Chondrocyte (in vitro differentiated cells): ENCODE results near the gene LOXHD1. TPM values are rescaled to one million over a fixed set of nuclear protein-coding genes. Genes with fewer than 3 reads are reported as not detected.

Experiments
- DNase-seq: peaks from one replicate; pipeline ENCODE4 v3.0.0; 2021; ENCODE audit warnings: mixed read lengths, low spot score
- H3K27ac Mint-ChIP-seq: one replicate; pipeline ENCODE4 v1.8.0; 2021; ENCODE audit warnings: mild to moderate bottlenecking, moderate library complexity, mixed read lengths; ENCODE audit not compliant: unreplicated experiment
- H3K27me3 Mint-ChIP-seq: 2 replicates; pipeline ENCODE4 v1.8.0; 2021; ENCODE audit warnings: low read depth, mixed read lengths
- H3K36me3 Mint-ChIP-seq: 2 replicates; pipeline ENCODE4 v1.8.0; 2021; ENCODE audit warnings: low read depth, mixed read lengths
- H3K4me1 Mint-ChIP-seq: 2 replicates; pipeline ENCODE4 v1.8.0; 2021; ENCODE audit warnings: low read depth, mild to moderate bottlenecking, mixed read lengths
- H3K4me3 Mint-ChIP-seq: one replicate; pipeline ENCODE4 v1.8.0; 2021; ENCODE audit warnings: mild to moderate bottlenecking, moderate library complexity, mixed read lengths; ENCODE audit not compliant: unreplicated experiment
- H3K9me3 Mint-ChIP-seq: 2 replicates; pipeline ENCODE4 v1.8.0; 2021; ENCODE audit warnings: low read depth, mixed read lengths
- CTCF ChIP-seq: fragments of 200-600 bp; sonication (generic); IDR thresholded peaks from 2 replicates; pipeline ENCODE4 v1.5.0; 2021; ENCODE audit warnings: antibody characterized with exemption, mild to moderate bottlenecking, moderate library complexity
- total RNA-seq: library from RNA; stranded (reverse); gene quantifications from 3 replicates; pipeline ENCODE4 v1.2.1, GENCODE V29; 2021

The LOXHD1 gene
- total RNA-seq, 1 donor from 2014 or later = not detected

- Mint-ChIP-seq H3K36me3 (peaks cover 2% of the 10 kb centered on the region), H3K27me3 (peaks cover 15% of the 10 kb centered on the region), H3K4me1 (no peaks in the 10 kb centered on the region), H3K27ac (no peak overlapping the region), H3K9me3 (peaks cover 7% of the 10 kb centered on the region), H3K4me3 (no peak overlapping the region)
- no peak for DNase-seq
- no peak for TF ChIP-seq CTCF
Measured at GRCh38 chr18:46702471-46702870, 45.5 kb upstream of the LOXHD1 start.

GRCh38 chr18:46700066-46700824 lies 43.2 kb upstream of the LOXHD1 start:
- Mint-ChIP-seq H3K27me3 (peaks cover 13% of the 10 kb centered on the region), H3K9me3 (peaks cover 7% of the 10 kb centered on the region), H3K36me3 (peaks cover 3% of the 10 kb centered on the region), H3K27ac (no peak overlapping the region), H3K4me1 (no peaks in the 10 kb centered on the region), H3K4me3 (no peak overlapping the region)
- TF ChIP-seq CTCF = no peak
- no peak for DNase-seq

- H3K36me3 Mint-ChIP-seq = peaks cover 3% of the 10 kb centered on the region
- no peak overlapping the region for H3K4me3 Mint-ChIP-seq
- peaks cover 18% of the 10 kb centered on the region for H3K27me3 Mint-ChIP-seq
- no peak for TF ChIP-seq CTCF
- DNase-seq = no peak
- peaks cover 7% of the 10 kb centered on the region for H3K9me3 Mint-ChIP-seq
- H3K27ac Mint-ChIP-seq = no peak overlapping the region
- H3K4me1 Mint-ChIP-seq = no peaks in the 10 kb centered on the region
Measured at GRCh38 chr18:46696702-46697101, 39.7 kb upstream of the LOXHD1 start.

- no peak for DNase-seq
- TF ChIP-seq CTCF = no peak
- Mint-ChIP-seq H3K4me1 (no peaks in the 10 kb centered on the region), H3K27ac (no peak overlapping the region), H3K4me3 (no peak overlapping the region), H3K36me3 (peaks cover 3% of the 10 kb centered on the region), H3K27me3 (peaks cover 18% of the 10 kb centered on the region), H3K9me3 (peaks cover 7% of the 10 kb centered on the region)
Measured at GRCh38 chr18:46696268-46696667, 39.2 kb upstream of the LOXHD1 start.

- H3K27me3 Mint-ChIP-seq = peaks cover 18% of the 10 kb centered on the region
- peaks cover 3% of the 10 kb centered on the region for H3K36me3 Mint-ChIP-seq
- H3K4me1 Mint-ChIP-seq = no peaks in the 10 kb centered on the region
- DNase-seq = no peak
- H3K9me3 Mint-ChIP-seq = peaks cover 7% of the 10 kb centered on the region
- no peak overlapping the region for H3K27ac Mint-ChIP-seq
- no peak for TF ChIP-seq CTCF
- no peak overlapping the region for H3K4me3 Mint-ChIP-seq
Measured at GRCh38 chr18:46693996-46694395, 37.0 kb upstream of the LOXHD1 start.
